Dendritic cell treated with granulocyte-macrophage colony-stimulating factor and Interleukin-4, amounts not matched to agents 40 ng/mL and 50 ng/mL, for 4 days (primary cell): ENCODE data around the gene KCNJ5.

ENCODE experiments used
- H3K27ac Mint-ChIP-seq: one replicate; pipeline ENCODE4 v1.8.0; 2022; ENCODE audit warnings: mild to moderate bottlenecking, mixed read lengths
- H3K27me3 Mint-ChIP-seq: one replicate; pipeline ENCODE4 v1.8.0; 2022; ENCODE audit warnings: mild to moderate bottlenecking, mixed read lengths
- H3K36me3 Mint-ChIP-seq: one replicate; pipeline ENCODE4 v1.8.0; 2022; ENCODE audit warnings: low read depth, mixed read lengths
- H3K4me1 Mint-ChIP-seq: one replicate; pipeline ENCODE4 v1.8.0; 2022; ENCODE audit warnings: low read depth, mixed read lengths
- H3K4me3 Mint-ChIP-seq: one replicate; pipeline ENCODE4 v1.8.0; 2022; ENCODE audit warnings: mild to moderate bottlenecking, moderate library complexity, mixed read lengths
- H3K9me3 Mint-ChIP-seq: one replicate; pipeline ENCODE4 v1.8.0; 2022; ENCODE audit warnings: mixed read lengths
- intact Hi-C: fragments of 100-400 bp; cut with micrococcal nuclease; formaldehyde crosslinking; loops from one replicate; pipeline ENCODE4 v1.15.0; 2022

Gene KCNJ5

DNA sequence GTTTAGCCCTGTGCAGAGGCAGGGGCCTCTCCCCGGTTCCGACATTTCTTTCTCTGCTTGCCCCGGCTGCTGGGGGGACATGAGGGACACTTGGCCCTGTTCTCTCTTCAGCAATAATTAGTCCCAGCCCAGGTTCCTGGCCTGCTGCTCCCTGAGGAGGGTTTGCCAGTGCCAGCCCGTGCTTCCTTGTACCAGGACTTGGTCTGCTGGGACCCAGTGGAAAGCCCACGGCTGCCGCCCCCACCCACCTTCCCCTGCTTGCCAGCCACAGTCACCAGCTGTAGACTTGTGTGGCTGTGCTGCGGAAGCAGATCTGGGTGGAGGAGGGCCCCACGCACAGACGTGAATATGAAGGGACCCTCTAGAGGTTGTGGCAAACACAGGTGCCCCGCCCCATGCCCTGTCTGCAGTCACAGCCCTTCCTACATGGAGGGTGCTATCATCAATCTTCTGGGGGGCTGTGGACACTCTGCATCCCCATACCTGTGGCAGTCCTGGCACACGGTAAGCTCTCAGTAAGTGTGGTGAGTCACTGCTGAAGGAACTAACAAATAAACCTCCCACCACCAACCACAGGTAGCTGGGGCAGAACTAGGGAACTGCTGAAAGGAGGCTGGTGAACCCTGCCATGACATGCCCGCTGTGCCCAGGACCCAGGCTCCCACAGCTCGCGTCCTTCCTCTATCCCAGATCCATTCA lies 50.6 kb downstream of the KCNJ5 start:
- intact Hi-C loops = no loop called here
- peak overlapping the region; percentile 4 for H3K27ac Mint-ChIP-seq
- H3K36me3 Mint-ChIP-seq = no peaks in the 10 kb centered on the region
- no peaks in the 10 kb centered on the region for H3K9me3 Mint-ChIP-seq
- no peak overlapping the region for H3K4me3 Mint-ChIP-seq
- no peaks in the 10 kb centered on the region for H3K27me3 Mint-ChIP-seq
- peaks cover 14% of the 10 kb centered on the region for H3K4me1 Mint-ChIP-seq

DNA sequence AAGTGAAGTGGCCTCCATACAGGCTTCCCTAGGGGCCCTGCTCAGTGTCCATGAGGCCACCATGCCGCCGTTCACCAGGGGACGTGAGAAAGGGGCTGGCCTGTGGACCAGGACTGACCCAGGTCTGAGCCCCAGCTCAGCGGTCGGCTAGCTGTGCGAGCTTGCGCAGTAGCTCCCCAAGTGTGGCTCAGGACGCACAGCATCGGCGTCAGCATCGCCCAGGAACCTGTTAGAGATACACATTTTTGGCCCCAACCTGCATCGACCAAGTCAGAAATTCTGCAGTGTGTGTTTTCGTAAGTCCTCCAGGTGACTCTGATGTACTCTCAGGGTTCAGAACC lies 51.1 kb downstream of the KCNJ5 start:
- Mint-ChIP-seq H3K27ac (no peak overlapping the region), H3K4me3 (no peak overlapping the region), H3K27me3 (no peaks in the 10 kb centered on the region), H3K36me3 (no peaks in the 10 kb centered on the region), H3K4me1 (peaks cover 14% of the 10 kb centered on the region), H3K9me3 (no peaks in the 10 kb centered on the region)
- intact Hi-C loops = no loop called here

DNA sequence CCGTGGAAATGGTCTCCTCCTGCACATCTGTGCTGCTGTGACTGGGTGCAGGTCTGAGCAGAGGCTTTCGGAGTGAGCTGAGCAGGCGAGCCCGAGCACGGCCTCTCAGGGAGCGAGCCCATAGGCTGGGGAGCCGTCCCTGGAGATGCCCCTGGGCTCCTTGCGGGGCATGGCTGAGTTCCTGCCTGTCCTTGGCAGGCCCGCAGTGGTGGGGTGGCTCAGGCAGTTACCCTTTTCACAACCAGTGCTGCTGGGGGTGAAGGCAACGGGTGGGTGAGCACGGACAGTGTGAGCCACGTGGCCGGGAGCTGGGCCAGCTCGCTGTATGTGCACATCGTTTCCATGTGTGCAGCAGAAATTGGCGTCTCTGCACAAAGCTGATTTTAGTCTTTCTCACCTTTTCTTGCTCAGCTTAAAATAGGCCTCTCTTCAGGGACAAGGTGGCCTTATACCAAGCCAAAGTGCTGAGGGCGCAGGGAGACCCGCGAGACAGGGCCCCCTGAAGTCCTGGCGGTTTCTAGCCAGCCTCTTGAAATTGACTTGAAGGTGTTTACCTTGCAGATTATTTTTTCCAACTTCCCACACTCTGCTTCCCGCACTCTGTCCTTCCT lies 51.8 kb downstream of the KCNJ5 start, which contains the start of gene TP53AIP1:
TSS of gene TP53AIP1 (minus strand) at position 55 of the 611 bp plus-strand sequence. CDS start 5,053 bp downstream, outside the sequence.
- intact Hi-C loops = no loop called here
- Mint-ChIP-seq H3K4me3 (no peak within 1 kb of the TSS), H3K27me3 (no peaks in the 10 kb centered on the region)

DNA sequence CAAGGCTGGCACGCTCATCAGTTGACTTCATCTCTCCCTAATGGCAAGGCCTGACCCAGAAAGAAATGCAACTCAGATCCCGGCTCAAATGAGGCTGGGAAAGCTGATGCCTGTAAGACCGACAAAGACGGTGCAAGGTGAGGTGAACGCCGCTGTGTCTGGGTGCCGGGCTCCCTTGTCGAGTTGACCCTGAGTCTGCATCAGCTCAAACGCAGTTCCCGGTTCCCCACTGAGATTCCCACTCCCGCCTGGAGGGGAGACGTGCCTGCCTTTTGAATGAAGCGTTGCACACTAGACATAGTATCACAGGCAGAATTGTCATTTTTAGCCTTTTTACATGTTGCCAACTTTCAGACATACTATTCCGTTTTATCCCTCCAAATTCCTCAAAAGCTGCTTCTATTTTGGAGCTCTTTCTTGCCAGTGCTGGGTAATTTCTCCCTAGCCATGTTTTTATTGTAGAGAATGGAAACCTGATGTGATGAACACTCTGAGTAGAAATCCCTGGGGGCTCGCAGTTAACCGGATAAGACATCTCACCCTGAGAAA lies 52.3 kb downstream of the KCNJ5 start:
- no peaks in the 10 kb centered on the region for H3K9me3 Mint-ChIP-seq
- no peaks in the 10 kb centered on the region for H3K36me3 Mint-ChIP-seq
- H3K4me1 Mint-ChIP-seq = peaks cover 14% of the 10 kb centered on the region
- H3K27ac Mint-ChIP-seq = peak overlapping the region; percentile 15
- H3K4me3 Mint-ChIP-seq = no peak overlapping the region
- intact Hi-C loops = no loop called here
- no peaks in the 10 kb centered on the region for H3K27me3 Mint-ChIP-seq

More for the DNA sequence above, 51.8 kb downstream of the KCNJ5 start, which contains the start of gene TP53AIP1:
- Mint-ChIP-seq H3K9me3 (no peaks in the 10 kb centered on the region), H3K36me3 (no peaks in the 10 kb centered on the region), H3K27ac (peak within 1 kb of the TSS; percentile 15), H3K4me1 (peaks cover 14% of the 10 kb centered on the region)

DNA sequence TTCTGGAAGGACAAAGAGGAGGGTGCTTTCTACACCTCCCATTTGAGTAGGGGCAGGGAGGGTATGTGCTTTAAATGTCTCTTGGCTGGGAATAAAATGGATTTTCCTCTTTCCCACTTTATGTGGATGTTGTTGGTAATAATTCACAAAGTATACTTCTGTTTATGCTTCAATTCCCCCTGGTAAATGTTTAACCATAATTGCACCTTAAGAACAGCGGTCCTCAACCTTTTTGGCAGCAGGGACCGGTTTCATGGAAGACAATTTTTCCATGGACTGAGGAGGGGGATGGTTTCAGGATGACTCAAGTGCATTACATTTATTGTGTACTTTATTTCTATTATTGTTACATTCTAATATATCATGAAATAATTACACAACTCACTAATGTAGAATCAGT lies 55.5 kb downstream of the KCNJ5 start:
- Mint-ChIP-seq H3K4me1 (peaks cover under 1% of the 10 kb centered on the region), H3K27me3 (no peaks in the 10 kb centered on the region), H3K36me3 (no peaks in the 10 kb centered on the region), H3K27ac (no peak overlapping the region), H3K9me3 (no peaks in the 10 kb centered on the region), H3K4me3 (no peak overlapping the region)
- intact Hi-C loops = no loop called here

DNA sequence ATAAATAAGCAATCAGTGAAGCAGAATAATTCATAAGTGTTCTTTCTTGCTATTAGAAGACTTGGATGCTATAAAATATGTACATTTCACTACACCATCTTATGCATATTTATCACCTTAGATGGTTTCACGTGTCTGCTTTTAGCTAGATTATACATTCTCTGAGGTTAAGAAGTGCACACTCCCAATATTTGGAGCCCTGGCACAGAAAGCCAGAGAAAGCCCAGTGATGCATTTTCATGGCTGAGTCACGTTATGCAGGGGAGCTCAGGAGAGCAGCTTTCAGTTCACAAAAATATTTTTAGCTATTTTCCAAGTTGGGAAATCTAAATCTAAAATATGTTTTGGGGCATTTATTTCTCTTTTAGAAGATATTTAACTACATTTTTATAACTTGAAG lies 56.6 kb downstream of the KCNJ5 start:
- Mint-ChIP-seq H3K4me1 (no peaks in the 10 kb centered on the region), H3K27me3 (no peaks in the 10 kb centered on the region)
- intact Hi-C loops = loop anchor here (2.0 kb wide), 1 partner anchor 61 kb away; no protein-coding TSS in a partner anchor

DNA sequence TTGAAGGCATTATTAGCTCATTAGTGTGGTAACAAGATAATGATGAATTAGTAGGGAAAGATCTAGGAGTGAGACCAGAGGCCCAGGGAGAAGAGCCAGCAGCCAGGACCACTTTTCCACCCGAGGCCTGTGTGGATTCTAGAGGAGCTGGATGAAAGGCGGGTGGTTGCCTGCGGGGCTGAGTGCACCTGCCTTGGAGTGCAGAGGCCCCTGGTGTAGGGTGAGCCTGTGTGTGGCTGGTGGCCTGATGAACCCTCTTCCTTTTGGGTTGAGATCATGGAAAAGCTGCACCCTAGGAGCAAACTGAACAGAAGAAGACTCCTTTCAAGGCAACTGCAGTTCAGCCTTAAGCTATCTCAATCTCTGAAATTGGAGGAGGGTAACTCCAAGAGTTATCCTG lies 57.4 kb downstream of the KCNJ5 start:
- H3K27me3 Mint-ChIP-seq = no peaks in the 10 kb centered on the region

More for the DNA sequence above, 56.6 kb downstream of the KCNJ5 start:
- Mint-ChIP-seq H3K9me3 (no peaks in the 10 kb centered on the region), H3K27ac (no peak overlapping the region), H3K36me3 (no peaks in the 10 kb centered on the region), H3K4me3 (no peak overlapping the region)

DNA sequence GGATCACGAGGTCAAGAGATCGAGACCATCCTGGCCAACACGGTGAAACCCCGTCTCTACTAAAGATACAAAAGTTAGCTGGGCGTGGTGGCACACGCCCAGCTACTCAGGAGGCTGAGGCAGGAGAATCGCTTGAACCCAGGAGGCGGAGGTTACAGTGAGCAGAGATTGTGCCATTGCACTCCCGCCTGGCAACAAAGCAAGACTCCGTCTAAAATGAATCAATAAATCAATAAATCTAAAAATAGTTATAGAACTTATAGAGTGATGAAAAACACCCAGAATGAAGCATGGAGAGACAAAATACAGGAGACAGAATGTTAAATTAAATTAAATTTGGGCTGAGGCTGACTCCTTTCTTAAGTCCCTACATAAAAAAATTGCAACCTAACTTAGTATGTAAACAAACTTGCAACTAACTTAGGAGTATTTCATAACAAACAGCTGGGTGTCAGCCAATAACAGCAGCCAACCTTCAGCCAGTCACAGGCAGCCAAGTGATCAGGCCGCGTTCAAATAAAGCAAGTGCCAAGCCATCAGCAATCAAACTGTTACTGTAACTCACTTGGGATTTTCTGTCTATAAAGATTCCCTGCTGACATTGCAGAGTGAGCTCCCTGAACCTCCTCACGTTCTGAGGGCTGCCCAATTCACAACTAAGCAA lies 58.8 kb downstream of the KCNJ5 start:
- H3K4me1 Mint-ChIP-seq = no peaks in the 10 kb centered on the region
- H3K4me3 Mint-ChIP-seq = no peak overlapping the region
- H3K27me3 Mint-ChIP-seq = peaks cover 3% of the 10 kb centered on the region
- H3K9me3 Mint-ChIP-seq = no peaks in the 10 kb centered on the region
- H3K36me3 Mint-ChIP-seq = no peaks in the 10 kb centered on the region
- no peak overlapping the region for H3K27ac Mint-ChIP-seq
- intact Hi-C loops = loop anchor here (2.0 kb wide), 1 partner anchor 63 kb away; no protein-coding TSS in a partner anchor

More for the DNA sequence above, 57.4 kb downstream of the KCNJ5 start:
- intact Hi-C loops = loop anchor here (2.0 kb wide), 1 partner anchor 62 kb away; no protein-coding TSS in a partner anchor
- Mint-ChIP-seq H3K4me3 (no peak overlapping the region), H3K9me3 (no peaks in the 10 kb centered on the region), H3K27ac (no peak overlapping the region), H3K36me3 (no peaks in the 10 kb centered on the region), H3K4me1 (no peaks in the 10 kb centered on the region)

DNA sequence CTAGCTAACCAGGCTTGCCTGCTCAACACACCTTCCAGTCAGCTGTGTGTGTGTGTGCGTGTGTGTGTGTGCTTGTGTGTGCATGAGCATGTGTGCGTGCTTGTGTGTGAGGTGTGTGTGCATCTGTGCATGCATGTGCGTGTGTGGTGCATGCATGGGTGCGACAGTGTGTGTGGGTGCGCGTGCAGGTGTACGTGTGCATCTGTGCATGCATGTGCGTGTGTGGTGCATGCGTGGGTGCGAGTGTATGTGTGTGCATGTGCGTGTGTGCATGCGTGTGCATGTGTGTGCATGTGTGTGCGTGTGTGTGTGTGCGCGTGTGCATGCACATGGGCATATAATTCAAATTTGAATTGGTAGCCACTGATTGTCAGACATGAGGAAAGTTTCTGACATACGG lies 62.0 kb downstream of the KCNJ5 start:
- no peaks in the 10 kb centered on the region for H3K36me3 Mint-ChIP-seq
- peaks cover 5% of the 10 kb centered on the region for H3K27me3 Mint-ChIP-seq
- no peaks in the 10 kb centered on the region for H3K9me3 Mint-ChIP-seq
- H3K4me3 Mint-ChIP-seq = no peak overlapping the region
- H3K27ac Mint-ChIP-seq = no peak overlapping the region
- no peaks in the 10 kb centered on the region for H3K4me1 Mint-ChIP-seq
- intact Hi-C loops = no loop called here

DNA sequence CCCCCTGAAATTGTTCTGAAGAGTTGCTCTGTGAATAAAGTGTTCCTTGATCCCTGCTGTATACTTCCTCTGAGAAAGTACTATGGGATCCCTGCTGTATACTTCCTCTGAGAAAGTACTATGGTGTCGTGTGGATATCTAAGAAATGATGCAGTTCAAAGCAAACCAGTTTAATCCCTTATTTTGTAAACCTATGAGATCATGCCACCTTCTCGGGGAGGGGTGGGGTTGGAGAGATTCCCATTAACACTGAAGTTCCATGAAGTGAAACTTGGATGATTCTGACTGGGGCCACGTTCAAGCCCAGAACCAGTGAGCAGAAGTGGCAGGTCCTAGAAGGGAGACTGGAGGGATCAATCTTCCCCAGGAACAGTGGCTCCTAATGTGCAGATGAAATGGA lies 64.5 kb downstream of the KCNJ5 start:
- Mint-ChIP-seq H3K36me3 (no peaks in the 10 kb centered on the region), H3K27me3 (peaks cover 5% of the 10 kb centered on the region), H3K4me1 (no peaks in the 10 kb centered on the region), H3K4me3 (no peak overlapping the region), H3K27ac (no peak overlapping the region), H3K9me3 (no peaks in the 10 kb centered on the region)
- intact Hi-C loops = loop anchor here (1.0 kb wide), 1 partner anchor 71 kb away; no protein-coding TSS in a partner anchor

DNA sequence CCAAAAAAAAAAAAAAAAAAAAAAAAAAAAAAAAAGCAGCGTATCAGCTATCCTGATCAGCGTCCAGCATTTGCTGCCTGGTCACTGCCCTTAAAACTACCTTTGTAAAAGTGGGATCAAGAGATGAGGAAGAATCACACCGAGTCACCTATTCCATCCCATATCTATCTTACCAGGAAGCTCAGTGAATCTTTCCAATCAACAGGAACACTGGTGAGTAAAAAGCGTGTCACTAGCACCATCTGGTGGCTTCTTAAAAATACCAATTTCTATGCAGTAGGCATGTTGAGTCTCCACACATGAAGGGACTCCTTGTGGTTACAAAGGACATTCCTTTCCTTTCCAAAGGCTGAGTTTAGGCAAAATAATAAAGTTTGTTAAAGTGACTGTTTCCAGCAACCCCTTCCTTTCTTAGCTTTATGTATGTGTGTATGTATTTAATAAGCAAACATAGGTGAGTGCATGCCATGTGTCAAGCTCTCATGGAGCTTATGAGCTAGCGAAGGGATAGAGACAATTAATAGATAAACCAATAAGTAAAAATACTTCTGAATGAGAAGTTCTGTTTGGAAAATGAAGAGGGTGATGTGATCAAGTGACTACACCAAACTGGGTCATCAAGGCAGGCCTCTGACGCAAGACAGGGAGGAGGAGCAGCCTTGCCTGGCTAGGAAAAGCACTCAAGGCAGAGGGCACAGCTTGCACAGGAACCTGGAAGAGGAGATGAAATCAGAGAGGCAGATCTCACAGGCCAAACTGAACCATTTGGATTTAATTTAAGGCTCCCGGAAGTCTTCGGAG lies 65.4 kb downstream of the KCNJ5 start:
- Mint-ChIP-seq H3K36me3 (no peaks in the 10 kb centered on the region), H3K4me3 (no peak overlapping the region), H3K27ac (no peak overlapping the region), H3K4me1 (no peaks in the 10 kb centered on the region), H3K27me3 (peaks cover 5% of the 10 kb centered on the region), H3K9me3 (no peaks in the 10 kb centered on the region)
- intact Hi-C loops = loop anchor here (1.0 kb wide), 1 partner anchor 72 kb away; no protein-coding TSS in a partner anchor

DNA sequence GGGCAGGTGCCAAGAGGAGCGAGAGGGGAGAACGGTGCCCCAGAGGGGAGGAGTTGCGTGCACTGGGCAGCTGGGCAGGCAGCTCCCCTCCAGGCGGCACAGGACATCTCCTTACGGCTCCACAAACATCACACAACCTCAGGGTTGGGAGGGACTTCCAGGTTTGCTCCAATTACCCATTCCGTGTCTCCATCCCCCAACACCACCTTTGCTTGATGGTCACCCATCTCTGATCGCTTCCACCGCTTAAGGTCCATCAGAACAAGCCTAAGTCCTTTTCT lies 66.0 kb downstream of the KCNJ5 start:
- no peak overlapping the region for H3K4me3 Mint-ChIP-seq
- intact Hi-C loops = no loop called here
- H3K36me3 Mint-ChIP-seq = no peaks in the 10 kb centered on the region
- peaks cover 5% of the 10 kb centered on the region for H3K27me3 Mint-ChIP-seq
- H3K27ac Mint-ChIP-seq = no peak overlapping the region
- H3K4me1 Mint-ChIP-seq = no peaks in the 10 kb centered on the region
- H3K9me3 Mint-ChIP-seq = no peaks in the 10 kb centered on the region

DNA sequence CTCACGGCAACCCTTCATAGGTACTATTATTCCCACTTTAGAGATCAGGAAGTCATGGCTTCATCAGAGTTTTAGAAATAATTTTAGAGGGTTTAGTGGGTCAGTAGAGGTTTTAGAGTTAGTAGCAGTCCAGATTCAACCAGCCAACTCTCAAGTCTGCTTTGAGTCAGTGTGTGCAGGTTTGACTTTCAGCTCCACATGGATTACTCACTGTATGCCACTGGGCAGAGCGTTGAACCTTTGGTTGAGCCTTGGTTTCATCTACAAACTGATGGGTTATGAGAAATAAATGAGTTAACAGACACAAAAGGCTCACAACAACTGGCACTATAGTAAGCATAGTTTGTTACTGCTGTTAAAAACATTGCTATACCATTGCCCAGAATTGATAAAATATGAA lies 70.5 kb downstream of the KCNJ5 start:
- Mint-ChIP-seq H3K27me3 (peaks cover 3% of the 10 kb centered on the region), H3K27ac (no peak overlapping the region), H3K36me3 (no peaks in the 10 kb centered on the region), H3K9me3 (no peaks in the 10 kb centered on the region), H3K4me1 (no peaks in the 10 kb centered on the region), H3K4me3 (no peak overlapping the region)
- intact Hi-C loops = no loop called here
